ENCODE results near the gene ANGPTL8.

Gene ANGPTL8

GRCh38 chr19:11197291-11198174 is 41.9 kb upstream of the ANGPTL8 start, which contains the start of gene KANK2:
KANK2 (minus strand) TSS chr19:11197545; CDS start chr19:11194511, 3,034 bp downstream.
- 2 to 5% methylated on average over 28 to 32 of the region's 78 CpGs for WGBS, 2 experiments (ENCODE audit: insufficient coverage in 2 of 2)
- Histone ChIP-seq H3K27ac (ENCODE audit: low read depth, low read length, severe bottlenecking) (peak within 1 kb of the TSS; percentile 45), H3K4me3 (ENCODE audit: extremely low read depth, insufficient read depth, low read length, poor library complexity, severe bottlenecking) (peak within 1 kb of the TSS; percentile 89), H3K36me3 (ENCODE audit: control insufficient read depth, insufficient read depth, low read length) (peaks cover 38% of the 10 kb centered on the region), H3K4me1 (ENCODE audit: control insufficient read depth, insufficient read depth, low read length, poor library complexity, severe bottlenecking) (peaks cover 14% of the 10 kb centered on the region), H3K9me3 (ENCODE audit: control insufficient read depth, low read length) (no peaks in the 10 kb centered on the region)

GRCh38 chr19:11198175-11198534 is 41.3 kb upstream of the ANGPTL8 start:
- Histone ChIP-seq H3K36me3 (ENCODE audit: control insufficient read depth, insufficient read depth, low read length) (peaks cover 32% of the 10 kb centered on the region), H3K4me1 (ENCODE audit: control insufficient read depth, insufficient read depth, low read length, poor library complexity, severe bottlenecking) (peaks cover 14% of the 10 kb centered on the region), H3K27ac (ENCODE audit: low read depth, low read length, severe bottlenecking) (no peak overlapping the region), H3K4me3 (ENCODE audit: extremely low read depth, insufficient read depth, low read length, poor library complexity, severe bottlenecking) (no peak overlapping the region), H3K9me3 (ENCODE audit: control insufficient read depth, low read length) (no peaks in the 10 kb centered on the region)
- 83 to 85% methylated on average over 3 to 7 of the region's 7 CpGs for WGBS, 2 experiments (ENCODE audit: insufficient coverage in 2 of 2)

GRCh38 chr19:11198769-11199424 is 40.5 kb upstream of the ANGPTL8 start:
- WGBS, 2 experiments (ENCODE audit: insufficient coverage in 2 of 2): 85 to 92% methylated on average over 5 to 6 of the region's 7 CpGs
- H3K27ac ChIP-seq (ENCODE audit: low read depth, low read length, severe bottlenecking): no peak overlapping the region
- no peaks in the 10 kb centered on the region for H3K9me3 ChIP-seq (ENCODE audit: control insufficient read depth, low read length)

GRCh38 chr19:11199517-11199916 is 39.9 kb upstream of the ANGPTL8 start:
- Histone ChIP-seq H3K4me1 (ENCODE audit: control insufficient read depth, insufficient read depth, low read length, poor library complexity, severe bottlenecking) (peaks cover 18% of the 10 kb centered on the region), H3K9me3 (ENCODE audit: control insufficient read depth, low read length) (no peaks in the 10 kb centered on the region), H3K4me3 (ENCODE audit: extremely low read depth, insufficient read depth, low read length, poor library complexity, severe bottlenecking) (no peak overlapping the region), H3K36me3 (ENCODE audit: control insufficient read depth, insufficient read depth, low read length) (peaks cover 18% of the 10 kb centered on the region), H3K27ac (ENCODE audit: low read depth, low read length, severe bottlenecking) (no peak overlapping the region)
- WGBS, 2 experiments (ENCODE audit: insufficient coverage in 2 of 2): 59 to 75% methylated on average over 3 to 5 of the region's 5 CpGs

More at GRCh38 chr19:11198769-11199424, 40.5 kb upstream of the ANGPTL8 start:
- Histone ChIP-seq H3K36me3 (ENCODE audit: control insufficient read depth, insufficient read depth, low read length) (peaks cover 24% of the 10 kb centered on the region), H3K4me3 (ENCODE audit: extremely low read depth, insufficient read depth, low read length, poor library complexity, severe bottlenecking) (no peak overlapping the region), H3K4me1 (ENCODE audit: control insufficient read depth, insufficient read depth, low read length, poor library complexity, severe bottlenecking) (peaks cover 18% of the 10 kb centered on the region)

GRCh38 chr19:11200015-11200574 is 39.3 kb upstream of the ANGPTL8 start:
- WGBS, 2 experiments (ENCODE audit: insufficient coverage in 2 of 2): 95 to 97% methylated on average over 11 to 14 of the region's 15 CpGs
- no peaks in the 10 kb centered on the region for H3K9me3 ChIP-seq (ENCODE audit: control insufficient read depth, low read length)
- peaks cover 13% of the 10 kb centered on the region for H3K4me1 ChIP-seq (ENCODE audit: control insufficient read depth, insufficient read depth, low read length, poor library complexity, severe bottlenecking)
- H3K27ac ChIP-seq (ENCODE audit: low read depth, low read length, severe bottlenecking): no peak overlapping the region
- H3K36me3 ChIP-seq (ENCODE audit: control insufficient read depth, insufficient read depth, low read length): peaks cover 17% of the 10 kb centered on the region
- H3K4me3 ChIP-seq (ENCODE audit: extremely low read depth, insufficient read depth, low read length, poor library complexity, severe bottlenecking): no peak overlapping the region

GRCh38 chr19:11200931-11201330 is 38.5 kb upstream of the ANGPTL8 start:
- Histone ChIP-seq H3K4me3 (ENCODE audit: extremely low read depth, insufficient read depth, low read length, poor library complexity, severe bottlenecking) (no peak overlapping the region), H3K36me3 (ENCODE audit: control insufficient read depth, insufficient read depth, low read length) (peaks cover 12% of the 10 kb centered on the region), H3K27ac (ENCODE audit: low read depth, low read length, severe bottlenecking) (no peak overlapping the region), H3K4me1 (ENCODE audit: control insufficient read depth, insufficient read depth, low read length, poor library complexity, severe bottlenecking) (peaks cover 8% of the 10 kb centered on the region), H3K9me3 (ENCODE audit: control insufficient read depth, low read length) (no peaks in the 10 kb centered on the region)
- 97 to 98% methylated on average over 5 to 9 of the region's 9 CpGs for WGBS, 2 experiments (ENCODE audit: insufficient coverage in 2 of 2)

GRCh38 chr19:11201791-11202190 is 37.6 kb upstream of the ANGPTL8 start:
- Histone ChIP-seq H3K27ac (ENCODE audit: low read depth, low read length, severe bottlenecking) (no peak overlapping the region), H3K4me3 (ENCODE audit: extremely low read depth, insufficient read depth, low read length, poor library complexity, severe bottlenecking) (no peak overlapping the region), H3K36me3 (ENCODE audit: control insufficient read depth, insufficient read depth, low read length) (peaks cover 15% of the 10 kb centered on the region), H3K9me3 (ENCODE audit: control insufficient read depth, low read length) (no peaks in the 10 kb centered on the region), H3K4me1 (ENCODE audit: control insufficient read depth, insufficient read depth, low read length, poor library complexity, severe bottlenecking) (peaks cover 8% of the 10 kb centered on the region)
- 96% methylated on average over 20 to 21 of the region's 24 CpGs for WGBS, 2 experiments (ENCODE audit: insufficient coverage in 2 of 2)

GRCh38 chr19:11202488-11203193 is 36.8 kb upstream of the ANGPTL8 start:
- Histone ChIP-seq H3K9me3 (ENCODE audit: control insufficient read depth, low read length) (no peaks in the 10 kb centered on the region), H3K36me3 (ENCODE audit: control insufficient read depth, insufficient read depth, low read length) (peaks cover 17% of the 10 kb centered on the region), H3K4me1 (ENCODE audit: control insufficient read depth, insufficient read depth, low read length, poor library complexity, severe bottlenecking) (peaks cover 8% of the 10 kb centered on the region), H3K27ac (ENCODE audit: low read depth, low read length, severe bottlenecking) (no peak overlapping the region), H3K4me3 (ENCODE audit: extremely low read depth, insufficient read depth, low read length, poor library complexity, severe bottlenecking) (no peak overlapping the region)
- WGBS, 2 experiments (ENCODE audit: insufficient coverage in 2 of 2): 92% methylated on average over 19 of the region's 20 CpGs

- H3K36me3 ChIP-seq (ENCODE audit: control insufficient read depth, insufficient read depth, low read length): peaks cover 20% of the 10 kb centered on the region
- H3K4me1 ChIP-seq (ENCODE audit: control insufficient read depth, insufficient read depth, low read length, poor library complexity, severe bottlenecking): peaks cover 8% of the 10 kb centered on the region
- 66 to 71% methylated on average over 9 to 10 of the region's 17 CpGs for WGBS, 2 experiments (ENCODE audit: insufficient coverage in 2 of 2)
- H3K4me3 ChIP-seq (ENCODE audit: extremely low read depth, insufficient read depth, low read length, poor library complexity, severe bottlenecking): no peak overlapping the region
- H3K9me3 ChIP-seq (ENCODE audit: control insufficient read depth, low read length): no peaks in the 10 kb centered on the region
- no peak overlapping the region for H3K27ac ChIP-seq (ENCODE audit: low read depth, low read length, severe bottlenecking)
Observed at GRCh38 chr19:11203194-11204075, 36.0 kb upstream of the ANGPTL8 start.

Data from mesodermal cell (in vitro differentiated cells).